GM23338 (cell line): Measurements from ENCODE around the gene LEFTY1. TPM values are rescaled to one million over a fixed set of nuclear protein-coding genes. Genes with fewer than 3 reads are reported as not detected.
"Not testable (repeated sequence)": the region's sequence is repeated elsewhere in the genome, so short reads cannot be mapped to it uniquely, and the experiment has no call there.

Source experiments
- ATAC-seq: fragments of 200-7000 bp; cut with Tn5 transposase; 3 replicates; pipeline ENCODE4 v1.9.1; 2020
- DNase-seq: peaks from one replicate; pipeline ENCODE4 v3.0.0-alpha.2; 2015; ENCODE audit warnings: low spot score
- H2AFZ ChIP-seq: fragments of 200-600 bp; sonication (generic); 2 replicates; pipeline ENCODE4 v1.8.0; 2016; ENCODE audit warnings: antibody characterized with exemption, mild to moderate bottlenecking, moderate library complexity
- H3F3A ChIP-seq: fragments of 200-600 bp; sonication (generic); replicated peaks from 2 replicates; pipeline ENCODE4 v1.8.0; 2017; ENCODE audit warnings: antibody characterized with exemption, mixed run types, low read depth
- H3K27ac ChIP-seq: fragments of 200-600 bp; sonication (generic); 2 replicates; pipeline ENCODE4 v1.6.1; 2016; ENCODE audit warnings: low read depth
- H3K27me3 ChIP-seq: fragments of 200-600 bp; sonication (generic); 2 replicates; pipeline ENCODE4 v1.8.0; 2016; ENCODE audit warnings: mild to moderate bottlenecking, mixed run types, moderate library complexity; ENCODE audit not compliant: insufficient read depth
- H3K36me3 ChIP-seq: fragments of 200-600 bp; sonication (generic); 2 replicates; pipeline ENCODE4 v1.8.0; 2016; ENCODE audit warnings: mild to moderate bottlenecking; ENCODE audit not compliant: insufficient read depth
- H3K4me1 ChIP-seq: fragments of 200-600 bp; sonication (generic); 2 replicates; pipeline ENCODE4 v1.8.0; 2016; ENCODE audit warnings: mild to moderate bottlenecking, moderate library complexity; ENCODE audit not compliant: insufficient read depth
- H3K4me2 ChIP-seq: fragments of 200-600 bp; sonication (generic); 2 replicates; pipeline ENCODE4 v1.7.1; 2017; ENCODE audit warnings: mixed run types
- H3K4me3 ChIP-seq: fragments of 200-600 bp; sonication (generic); 2 replicates; pipeline ENCODE4 v1.6.1; 2016; ENCODE audit warnings: mixed run types
- H3K79me2 ChIP-seq: fragments of 200-600 bp; sonication (generic); replicated peaks from 2 replicates; pipeline ENCODE4 v1.8.0; 2017; ENCODE audit warnings: mild to moderate bottlenecking; ENCODE audit not compliant: insufficient read depth
- H3K9me2 ChIP-seq: fragments of 200-600 bp; sonication (generic); 2 replicates; pipeline ENCODE4 v1.8.0; 2017; ENCODE audit not compliant: insufficient read depth
- H4K20me1 ChIP-seq: fragments of 200-600 bp; sonication (generic); replicated peaks from 2 replicates; pipeline ENCODE4 v1.8.0; 2017; ENCODE audit warnings: mild to moderate bottlenecking; ENCODE audit not compliant: insufficient read depth
- H3K27ac Mint-ChIP-seq: 2 replicates; pipeline ENCODE4 v1.8.0; 2020; ENCODE audit warnings: inconsistent platforms, mild to moderate bottlenecking, moderate library complexity, mixed read lengths
- H3K27me3 Mint-ChIP-seq: 3 replicates; pipeline ENCODE4 v1.8.0; 2022; ENCODE audit warnings: low read depth, mild to moderate bottlenecking, moderate library complexity, mixed read lengths, inconsistent platforms; ENCODE audit not compliant: insufficient read depth, poor library complexity
- H3K36me3 Mint-ChIP-seq: 3 replicates; pipeline ENCODE4 v1.8.0; 2021; ENCODE audit warnings: low read depth, mild to moderate bottlenecking, inconsistent platforms, moderate library complexity, mixed read lengths
- H3K4me1 Mint-ChIP-seq: 3 replicates; pipeline ENCODE4 v1.8.0; 2020; ENCODE audit warnings: mild to moderate bottlenecking, inconsistent platforms, mixed read lengths
- H3K4me3 Mint-ChIP-seq: 3 replicates; pipeline ENCODE4 v1.8.0; 2021; ENCODE audit warnings: moderate library complexity, mild to moderate bottlenecking, inconsistent platforms, mixed read lengths
- H3K9me3 Mint-ChIP-seq: 3 replicates; pipeline ENCODE4 v1.8.0; 2020; ENCODE audit warnings: moderate library complexity, mild to moderate bottlenecking, inconsistent platforms, mixed read lengths
- CREB1 ChIP-seq: fragments of 250-450 bp; sonication (Bioruptor Pico); IDR thresholded peaks from 2 replicates; pipeline ENCODE4 v1.5.0; 2020; ENCODE audit warnings: low read depth, mild to moderate bottlenecking, moderate library complexity
- CTCF ChIP-seq, 2 experiments: fragments of 200-600 bp in 1 of 2; sonication (generic) in 1 of 2; conservative IDR thresholded peaks; 2 replicates each; pipeline versions ENCODE4 v1.5.1 to v1.6.1; 2016 to 2017; ENCODE audit warnings: antibody characterized with exemption in 2 of 2, low read depth in 2 of 2, mild to moderate bottlenecking in 2 of 2, moderate library complexity in 1 of 2
- EZH2 ChIP-seq: fragments of 200-600 bp; sonication (generic); IDR thresholded peaks from one replicate; pipeline ENCODE4 v1.8.0; 2017; ENCODE audit warnings: antibody characterized with exemption, mild to moderate bottlenecking, low read depth; ENCODE audit not compliant: unreplicated experiment
- EZH2phosphoT487 ChIP-seq: fragments of 200-600 bp; sonication (generic); IDR thresholded peaks from one replicate; pipeline ENCODE4 v1.8.1; 2018; ENCODE audit warnings: antibody characterized with exemption; ENCODE audit not compliant: unreplicated experiment
- NANOG ChIP-seq: IDR thresholded peaks from 2 replicates; pipeline ENCODE4 v1.6.1; 2016; ENCODE audit warnings: antibody characterized with exemption, borderline replicate concordance
- POLR2AphosphoS5 ChIP-seq: IDR thresholded peaks from 2 replicates; pipeline ENCODE4 v1.6.1; 2016; ENCODE audit warnings: antibody characterized with exemption, low read depth
- STAT1 ChIP-seq: IDR thresholded peaks from one replicate; pipeline ENCODE4 v1.6.1; 2016; ENCODE audit warnings: antibody characterized with exemption; ENCODE audit not compliant: unreplicated experiment
- ZNF331 ChIP-seq: fragments of 250-450 bp; sonication (Bioruptor Pico); IDR thresholded peaks from 2 replicates; pipeline ENCODE4 v1.5.0; 2020; ENCODE audit warnings: low read depth, mild to moderate bottlenecking, moderate library complexity
- polyA plus RNA-seq: library from polyadenylated mRNA; unstranded; fragments of >200 nt; fragmentation: Nextera tagmentation; extraction: Ambion mirVana; gene quantifications from 2 replicates; pipeline ENCODE4 v1.2.1, GENCODE V29; 2016
- total RNA-seq: library from RNA; depleted of rRNA; stranded (reverse); fragments of >200 nt; shearing (Covaris generic); gene quantifications from 2 replicates; pipeline ENCODE4 v1.2.3, GENCODE V29; 2014
- TF ChIP-seq, protein P1 (sequence below): IDR thresholded peaks from one replicate; pipeline ENCODE4 v1.6.1; 2018; ENCODE audit warnings: antibody characterized with exemption; ENCODE audit not compliant: unreplicated experiment
- TF ChIP-seq, protein P2 (sequence below): IDR thresholded peaks from 2 replicates; pipeline ENCODE4 v1.6.1; 2016; ENCODE audit warnings: antibody characterized with exemption
- TF ChIP-seq, protein P3 (sequence below): fragments of 250-450 bp; sonication (Bioruptor Pico); IDR thresholded peaks from 2 replicates; pipeline ENCODE4 v1.5.0; 2020; ENCODE audit warnings: mild to moderate bottlenecking, moderate library complexity

LEFTY1 gene
- total and polyA plus RNA-seq, 2 experiments from 2014 or later, result 27.5 to 65.4 TPM

DNA sequence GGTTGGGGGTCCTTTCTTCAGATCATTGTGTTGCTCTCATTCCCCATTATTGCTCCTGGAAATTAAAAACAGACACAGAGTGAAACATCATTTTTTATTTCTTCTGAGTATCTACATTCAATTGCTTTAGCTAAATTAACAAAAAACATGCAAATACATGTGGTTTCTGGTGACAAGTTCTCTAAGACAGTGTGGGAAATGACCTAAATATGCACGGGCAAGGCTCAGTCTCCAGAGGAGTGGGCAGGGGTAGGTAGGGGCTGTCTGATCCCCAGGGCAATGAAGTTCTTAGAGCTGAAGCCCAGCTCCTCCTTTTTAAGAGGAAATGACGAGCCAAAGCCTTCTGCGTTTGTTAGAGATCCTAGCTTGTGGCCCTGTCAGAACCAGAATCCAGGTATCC, 47.6 kb upstream of the LEFTY1 start:
- H3K9me3 Mint-ChIP-seq, result no peaks in the 10 kb centered on the region
- Histone ChIP-seq H3K27me3 (no peaks in the 10 kb centered on the region), H3K4me2 (no peak overlapping the region), H3K27ac (no peak overlapping the region), H4K20me1 (no peaks in the 10 kb centered on the region), H3F3A (peaks cover 5% of the 10 kb centered on the region; the same call in 1 of the 2 replicates), H3K4me1 (peaks cover 3% of the 10 kb centered on the region), H3K79me2 (peaks cover 8% of the 10 kb centered on the region; the same call in 1 of the 2 replicates), H3K9me2 (no peaks in the 10 kb centered on the region), H3K4me3 (no peak overlapping the region), H3K36me3 (no peaks in the 10 kb centered on the region), H2AFZ (no peak overlapping the region)
- TF ChIP-seq NANOG (no peak), EZH2 (no peak), CTCF (conservative IDR thresholded peaks at IDR 0.05; ENCODE audit: low read depth in 2 of 2) (no peak), CREB1 (CRISPR knock-in tag) (no peak), POLR2AphosphoS5 (no peak), EZH2phosphoT487 (no peak), STAT1 (no peak), ZNF331 (no peak)
- TF ChIP-seq, protein P1, sequence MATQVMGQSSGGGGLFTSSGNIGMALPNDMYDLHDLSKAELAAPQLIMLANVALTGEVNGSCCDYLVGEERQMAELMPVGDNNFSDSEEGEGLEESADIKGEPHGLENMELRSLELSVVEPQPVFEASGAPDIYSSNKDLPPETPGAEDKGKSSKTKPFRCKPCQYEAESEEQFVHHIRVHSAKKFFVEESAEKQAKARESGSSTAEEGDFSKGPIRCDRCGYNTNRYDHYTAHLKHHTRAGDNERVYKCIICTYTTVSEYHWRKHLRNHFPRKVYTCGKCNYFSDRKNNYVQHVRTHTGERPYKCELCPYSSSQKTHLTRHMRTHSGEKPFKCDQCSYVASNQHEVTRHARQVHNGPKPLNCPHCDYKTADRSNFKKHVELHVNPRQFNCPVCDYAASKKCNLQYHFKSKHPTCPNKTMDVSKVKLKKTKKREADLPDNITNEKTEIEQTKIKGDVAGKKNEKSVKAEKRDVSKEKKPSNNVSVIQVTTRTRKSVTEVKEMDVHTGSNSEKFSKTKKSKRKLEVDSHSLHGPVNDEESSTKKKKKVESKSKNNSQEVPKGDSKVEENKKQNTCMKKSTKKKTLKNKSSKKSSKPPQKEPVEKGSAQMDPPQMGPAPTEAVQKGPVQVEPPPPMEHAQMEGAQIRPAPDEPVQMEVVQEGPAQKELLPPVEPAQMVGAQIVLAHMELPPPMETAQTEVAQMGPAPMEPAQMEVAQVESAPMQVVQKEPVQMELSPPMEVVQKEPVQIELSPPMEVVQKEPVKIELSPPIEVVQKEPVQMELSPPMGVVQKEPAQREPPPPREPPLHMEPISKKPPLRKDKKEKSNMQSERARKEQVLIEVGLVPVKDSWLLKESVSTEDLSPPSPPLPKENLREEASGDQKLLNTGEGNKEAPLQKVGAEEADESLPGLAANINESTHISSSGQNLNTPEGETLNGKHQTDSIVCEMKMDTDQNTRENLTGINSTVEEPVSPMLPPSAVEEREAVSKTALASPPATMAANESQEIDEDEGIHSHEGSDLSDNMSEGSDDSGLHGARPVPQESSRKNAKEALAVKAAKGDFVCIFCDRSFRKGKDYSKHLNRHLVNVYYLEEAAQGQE, result no peak
- TF ChIP-seq, protein P2, sequence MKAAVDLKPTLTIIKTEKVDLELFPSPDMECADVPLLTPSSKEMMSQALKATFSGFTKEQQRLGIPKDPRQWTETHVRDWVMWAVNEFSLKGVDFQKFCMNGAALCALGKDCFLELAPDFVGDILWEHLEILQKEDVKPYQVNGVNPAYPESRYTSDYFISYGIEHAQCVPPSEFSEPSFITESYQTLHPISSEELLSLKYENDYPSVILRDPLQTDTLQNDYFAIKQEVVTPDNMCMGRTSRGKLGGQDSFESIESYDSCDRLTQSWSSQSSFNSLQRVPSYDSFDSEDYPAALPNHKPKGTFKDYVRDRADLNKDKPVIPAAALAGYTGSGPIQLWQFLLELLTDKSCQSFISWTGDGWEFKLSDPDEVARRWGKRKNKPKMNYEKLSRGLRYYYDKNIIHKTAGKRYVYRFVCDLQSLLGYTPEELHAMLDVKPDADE, result no peak
- TF ChIP-seq, protein P3, sequence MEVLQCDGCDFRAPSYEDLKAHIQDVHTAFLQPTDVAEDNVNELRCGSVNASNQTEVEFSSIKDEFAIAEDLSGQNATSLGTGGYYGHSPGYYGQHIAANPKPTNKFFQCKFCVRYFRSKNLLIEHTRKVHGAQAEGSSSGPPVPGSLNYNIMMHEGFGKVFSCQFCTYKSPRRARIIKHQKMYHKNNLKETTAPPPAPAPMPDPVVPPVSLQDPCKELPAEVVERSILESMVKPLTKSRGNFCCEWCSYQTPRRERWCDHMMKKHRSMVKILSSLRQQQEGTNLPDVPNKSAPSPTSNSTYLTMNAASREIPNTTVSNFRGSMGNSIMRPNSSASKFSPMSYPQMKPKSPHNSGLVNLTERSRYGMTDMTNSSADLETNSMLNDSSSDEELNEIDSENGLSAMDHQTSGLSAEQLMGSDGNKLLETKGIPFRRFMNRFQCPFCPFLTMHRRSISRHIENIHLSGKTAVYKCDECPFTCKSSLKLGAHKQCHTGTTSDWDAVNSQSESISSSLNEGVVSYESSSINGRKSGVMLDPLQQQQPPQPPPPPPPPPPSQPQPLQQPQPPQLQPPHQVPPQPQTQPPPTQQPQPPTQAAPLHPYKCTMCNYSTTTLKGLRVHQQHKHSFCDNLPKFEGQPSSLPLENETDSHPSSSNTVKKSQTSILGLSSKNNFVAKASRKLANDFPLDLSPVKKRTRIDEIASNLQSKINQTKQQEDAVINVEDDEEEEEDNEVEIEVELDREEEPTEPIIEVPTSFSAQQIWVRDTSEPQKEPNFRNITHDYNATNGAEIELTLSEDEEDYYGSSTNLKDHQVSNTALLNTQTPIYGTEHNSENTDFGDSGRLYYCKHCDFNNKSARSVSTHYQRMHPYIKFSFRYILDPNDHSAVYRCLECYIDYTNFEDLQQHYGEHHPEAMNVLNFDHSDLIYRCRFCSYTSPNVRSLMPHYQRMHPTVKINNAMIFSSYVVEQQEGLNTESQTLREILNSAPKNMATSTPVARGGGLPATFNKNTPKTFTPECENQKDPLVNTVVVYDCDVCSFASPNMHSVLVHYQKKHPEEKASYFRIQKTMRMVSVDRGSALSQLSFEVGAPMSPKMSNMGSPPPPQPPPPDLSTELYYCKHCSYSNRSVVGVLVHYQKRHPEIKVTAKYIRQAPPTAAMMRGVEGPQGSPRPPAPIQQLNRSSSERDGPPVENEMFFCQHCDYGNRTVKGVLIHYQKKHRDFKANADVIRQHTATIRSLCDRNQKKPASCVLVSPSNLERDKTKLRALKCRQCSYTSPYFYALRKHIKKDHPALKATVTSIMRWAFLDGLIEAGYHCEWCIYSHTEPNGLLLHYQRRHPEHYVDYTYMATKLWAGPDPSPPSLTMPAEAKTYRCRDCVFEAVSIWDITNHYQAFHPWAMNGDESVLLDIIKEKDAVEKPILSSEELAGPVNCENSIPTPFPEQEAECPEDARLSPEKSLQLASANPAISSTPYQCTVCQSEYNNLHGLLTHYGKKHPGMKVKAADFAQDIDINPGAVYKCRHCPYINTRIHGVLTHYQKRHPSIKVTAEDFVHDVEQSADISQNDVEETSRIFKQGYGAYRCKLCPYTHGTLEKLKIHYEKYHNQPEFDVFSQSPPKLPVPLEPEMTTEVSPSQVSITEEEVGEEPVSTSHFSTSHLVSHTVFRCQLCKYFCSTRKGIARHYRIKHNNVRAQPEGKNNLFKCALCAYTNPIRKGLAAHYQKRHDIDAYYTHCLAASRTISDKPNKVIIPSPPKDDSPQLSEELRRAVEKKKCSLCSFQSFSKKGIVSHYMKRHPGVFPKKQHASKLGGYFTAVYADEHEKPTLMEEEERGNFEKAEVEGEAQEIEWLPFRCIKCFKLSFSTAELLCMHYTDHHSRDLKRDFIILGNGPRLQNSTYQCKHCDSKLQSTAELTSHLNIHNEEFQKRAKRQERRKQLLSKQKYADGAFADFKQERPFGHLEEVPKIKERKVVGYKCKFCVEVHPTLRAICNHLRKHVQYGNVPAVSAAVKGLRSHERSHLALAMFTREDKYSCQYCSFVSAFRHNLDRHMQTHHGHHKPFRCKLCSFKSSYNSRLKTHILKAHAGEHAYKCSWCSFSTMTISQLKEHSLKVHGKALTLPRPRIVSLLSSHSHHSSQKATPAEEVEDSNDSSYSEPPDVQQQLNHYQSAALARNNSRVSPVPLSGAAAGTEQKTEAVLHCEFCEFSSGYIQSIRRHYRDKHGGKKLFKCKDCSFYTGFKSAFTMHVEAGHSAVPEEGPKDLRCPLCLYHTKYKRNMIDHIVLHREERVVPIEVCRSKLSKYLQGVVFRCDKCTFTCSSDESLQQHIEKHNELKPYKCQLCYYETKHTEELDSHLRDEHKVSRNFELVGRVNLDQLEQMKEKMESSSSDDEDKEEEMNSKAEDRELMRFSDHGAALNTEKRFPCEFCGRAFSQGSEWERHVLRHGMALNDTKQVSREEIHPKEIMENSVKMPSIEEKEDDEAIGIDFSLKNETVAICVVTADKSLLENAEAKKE, result no peak
- peaks cover 12% of the 10 kb centered on the region for H3K27me3 Mint-ChIP-seq
- H3K27ac Mint-ChIP-seq, result no peak overlapping the region
- DNase-seq (no peak), ATAC-seq (no peak)
- no peak overlapping the region for H3K4me3 Mint-ChIP-seq
- no peaks in the 10 kb centered on the region; the same call in 2 of the 3 replicates for H3K36me3 Mint-ChIP-seq
- peaks cover 12% of the 10 kb centered on the region for H3K4me1 Mint-ChIP-seq

DNA sequence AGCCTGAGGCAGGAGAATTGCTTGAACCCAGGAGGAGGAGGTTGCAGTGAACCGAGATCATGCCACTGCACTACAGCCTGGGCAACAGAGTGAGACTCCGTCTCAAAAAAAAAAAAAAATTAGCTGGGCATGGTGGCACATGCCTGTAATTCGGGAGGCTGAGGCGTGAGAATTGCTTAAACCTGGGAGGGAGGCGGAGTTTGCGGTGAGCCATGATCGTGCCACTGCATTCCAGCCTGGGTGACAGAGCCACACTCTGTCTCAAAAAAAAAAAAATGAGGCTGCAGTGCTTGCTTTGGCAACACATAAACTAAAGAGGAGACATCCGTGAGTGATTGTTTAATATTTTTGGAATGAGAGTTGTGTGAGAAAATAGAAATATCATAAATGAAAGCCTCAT, 47.1 kb upstream of the LEFTY1 start:
- not testable (repeated sequence) for H3K4me1 Mint-ChIP-seq, H3K27me3 ChIP-seq, ATAC-seq, H3K4me1 ChIP-seq, H3K4me2 ChIP-seq, H3K9me3 Mint-ChIP-seq, H3K9me2 ChIP-seq, H2AFZ ChIP-seq, H3K4me3 ChIP-seq, H3K79me2 ChIP-seq, H4K20me1 ChIP-seq, H3F3A ChIP-seq, DNase-seq, H3K36me3 ChIP-seq, H3K36me3 Mint-ChIP-seq, H3K27ac Mint-ChIP-seq, H3K4me3 Mint-ChIP-seq, H3K27ac ChIP-seq
- H3K27me3 Mint-ChIP-seq, result peaks cover 12% of the 10 kb centered on the region
